Breast epithelium (tissue), 4 donors: ENCODE data around the gene APMAP. TPM values are rescaled to one million over a fixed set of nuclear protein-coding genes. Genes with fewer than 3 reads are reported as not detected.

ENCODE experiments used
- DNase-seq, 2 donors: peaks; one replicate each; pipeline ENCODE4 v3.0.0-alpha.2; 2019; ENCODE audit warnings: low spot score in 2 of 2
- H3K27ac ChIP-seq, 2 donors: fragments of 200-600 bp; sonication (generic) in 1 of 2; one replicate each; pipeline ENCODE4 v1.5.1; 2016 to 2019; ENCODE audit warnings: mild to moderate bottlenecking in 1 of 2
- H3K27me3 ChIP-seq, 2 donors: fragments of 200-600 bp; sonication (generic) in 1 of 2; one replicate each; pipeline versions ENCODE4 v1.5.1 to v1.6.0; 2017 to 2019; ENCODE audit warnings: control low read depth in 1 of 2, mild to moderate bottlenecking in 1 of 2
- H3K36me3 ChIP-seq: fragments of 200-600 bp; one replicate; pipeline ENCODE4 v1.5.1; 2019
- H3K4me1 ChIP-seq, 2 donors: fragments of 200-600 bp; sonication (generic); one replicate each; pipeline ENCODE4 v1.5.1; 2016 to 2019; ENCODE audit warnings: control low read depth in 1 of 2
- H3K4me3 ChIP-seq, 3 donors: fragments of 200-600 bp; sonication (generic); 1 replicate in 2 of 3; 2 replicates in 1 of 3; pipeline ENCODE4 v1.5.1; 2016 to 2019; ENCODE audit warnings: mild to moderate bottlenecking in 3 of 3, moderate library complexity in 2 of 3
- H3K9me3 ChIP-seq, 2 donors: fragments of 200-600 bp; sonication (generic) in 1 of 2; one replicate each; pipeline ENCODE4 v1.5.1; 2016 to 2019; ENCODE audit warnings: control low read depth in 1 of 2
- CTCF ChIP-seq, 3 donors: fragments of 450-650 bp; IDR thresholded peaks; one replicate each; pipeline ENCODE4 v1.5.1; 2016 to 2017; ENCODE audit warnings: antibody characterized with exemption in 3 of 3, mild to moderate bottlenecking in 3 of 3, moderate library complexity in 3 of 3
- POLR2A ChIP-seq: fragments of 450-650 bp; IDR thresholded peaks from one replicate; pipeline ENCODE4 v1.6.1; 2016; ENCODE audit warnings: antibody characterized with exemption, mild to moderate bottlenecking, moderate library complexity
- POLR2AphosphoS5 ChIP-seq, 3 donors: sonication (generic); formaldehyde crosslinking; IDR thresholded peaks; one replicate each; pipeline ENCODE4 v1.6.1; 2017; ENCODE audit warnings: antibody characterized with exemption in 3 of 3
- intact Hi-C: fragments of 100-400 bp; cut with DNase I; formaldehyde crosslinking; loops from one replicate; pipeline ENCODE4 v1.15.1; 2023; ENCODE audit warnings: low total_unique reads
- total RNA-seq, 3 donors: library from RNA; depleted of rRNA; stranded (reverse); fragments of >200 nt; gene quantifications; one replicate each; pipeline ENCODE4 v1.1.0, GENCODE V29; 2016

The APMAP gene
- total RNA-seq, 3 donors from 2014 or later = 83.2 to 184 (median 101) TPM

GRCh38 chr20:24962510-24962909, 30.0 kb downstream of the APMAP start:
- intact Hi-C loops = no loop called here
- no peak overlapping the region for H3K4me3 ChIP-seq
- TF ChIP-seq CTCF (IDR thresholded peaks at IDR 0.05) (no peak), POLR2A (no peak), POLR2AphosphoS5 (IDR thresholded peaks at IDR 0.05) (no peak)
- H3K4me1 ChIP-seq = no peaks in the 10 kb centered on the region
- no peak overlapping the region for H3K27ac ChIP-seq
- H3K9me3 ChIP-seq = no peaks in the 10 kb centered on the region
- no peaks in the 10 kb centered on the region for H3K27me3 ChIP-seq
- DNase-seq = no peak
- no peaks in the 10 kb centered on the region for H3K36me3 ChIP-seq

GRCh38 chr20:24962182-24962492, 30.4 kb downstream of the APMAP start:
- no peaks in the 10 kb centered on the region for H3K27me3 ChIP-seq
- TF ChIP-seq CTCF (IDR thresholded peaks at IDR 0.05) (no peak), POLR2A (no peak), POLR2AphosphoS5 (IDR thresholded peaks at IDR 0.05) (no peak)
- no peaks in the 10 kb centered on the region for H3K4me1 ChIP-seq
- no peaks in the 10 kb centered on the region for H3K9me3 ChIP-seq
- intact Hi-C loops = no loop called here
- no peak overlapping the region for H3K27ac ChIP-seq
- no peaks in the 10 kb centered on the region for H3K36me3 ChIP-seq
- H3K4me3 ChIP-seq = no peak overlapping the region
- no peak for DNase-seq

- no peak for DNase-seq
- intact Hi-C loops = no loop called here
- Histone ChIP-seq H3K27me3 (no peaks in the 10 kb centered on the region), H3K9me3 (no peaks in the 10 kb centered on the region), H3K4me1 (no peaks in the 10 kb centered on the region), H3K27ac (no peak overlapping the region), H3K4me3 (no peak overlapping the region), H3K36me3 (no peaks in the 10 kb centered on the region)
- TF ChIP-seq CTCF (IDR thresholded peaks at IDR 0.05) = no peak
Observed at GRCh38 chr20:24961384-24962181, 31.0 kb downstream of the APMAP start.

GRCh38 chr20:24960861-24961260, 31.7 kb downstream of the APMAP start:
- H3K4me3 ChIP-seq = no peak overlapping the region
- H3K9me3 ChIP-seq = no peaks in the 10 kb centered on the region
- intact Hi-C loops = no loop called here
- no peak overlapping the region for H3K27ac ChIP-seq
- TF ChIP-seq POLR2AphosphoS5 (IDR thresholded peaks at IDR 0.05) (no peak), POLR2A (no peak), CTCF (IDR thresholded peaks at IDR 0.05) (no peak)
- H3K27me3 ChIP-seq = no peaks in the 10 kb centered on the region
- no peak for DNase-seq
- H3K4me1 ChIP-seq = no peaks in the 10 kb centered on the region
- H3K36me3 ChIP-seq = no peaks in the 10 kb centered on the region

- intact Hi-C loops = no loop called here
- Histone ChIP-seq H3K27me3 (no peaks in the 10 kb centered on the region), H3K4me1 (no peaks in the 10 kb centered on the region), H3K4me3 (no peak overlapping the region), H3K36me3 (no peaks in the 10 kb centered on the region), H3K27ac (no peak overlapping the region), H3K9me3 (no peaks in the 10 kb centered on the region)
- no peak for TF ChIP-seq CTCF (IDR thresholded peaks at IDR 0.05)
- TF ChIP-seq POLR2A = no peak
- TF ChIP-seq POLR2AphosphoS5 (IDR thresholded peaks at IDR 0.05) = no peak
- DNase-seq = no peak
Observed at GRCh38 chr20:24960302-24960801, 32.2 kb downstream of the APMAP start.
